GM19455 (cell line): ENCODE measurements around the gene RECK.
"Not testable (repeated sequence)": the region's sequence is repeated elsewhere in the genome, so short reads cannot be mapped to it uniquely, and the experiment has no call there.

Experiments used
- ATAC-seq: cut with Tn5 transposase; IDR thresholded peaks from one replicate; pipeline ENCODE4 v1.9.1; 2021; ENCODE audit not compliant: unreplicated experiment

Gene RECK

GRCh38 chr9:36152741-36153438, 116.2 kb downstream of the RECK start:
- ATAC-seq: no peak

- no peak for ATAC-seq
These were observed 117.0 kb downstream of the RECK start for GRCh38 chr9:36153746-36154145.

GRCh38 chr9:36154331-36154952, 117.7 kb downstream of the RECK start:
- no peak for ATAC-seq

DNA sequence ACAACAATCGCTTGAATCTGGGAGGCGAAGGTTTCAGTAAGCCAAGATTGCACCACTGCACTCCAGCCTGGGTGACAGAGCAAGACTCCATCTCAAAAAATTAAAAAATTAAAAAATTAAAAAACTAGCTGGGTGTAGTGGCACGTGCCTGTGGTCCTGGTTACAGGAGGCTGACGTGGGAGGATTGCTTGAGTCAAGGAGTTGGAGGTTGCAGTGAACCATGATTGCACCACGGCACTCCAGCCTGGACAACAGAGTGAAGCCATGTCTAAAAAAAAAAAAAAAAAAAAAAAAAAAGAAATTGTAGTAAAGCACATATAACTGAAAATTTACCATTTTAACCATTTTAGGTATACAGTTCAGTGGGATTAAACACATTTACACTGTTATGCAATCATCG, 119.4 kb downstream of the RECK start:
- no peak for ATAC-seq

DNA sequence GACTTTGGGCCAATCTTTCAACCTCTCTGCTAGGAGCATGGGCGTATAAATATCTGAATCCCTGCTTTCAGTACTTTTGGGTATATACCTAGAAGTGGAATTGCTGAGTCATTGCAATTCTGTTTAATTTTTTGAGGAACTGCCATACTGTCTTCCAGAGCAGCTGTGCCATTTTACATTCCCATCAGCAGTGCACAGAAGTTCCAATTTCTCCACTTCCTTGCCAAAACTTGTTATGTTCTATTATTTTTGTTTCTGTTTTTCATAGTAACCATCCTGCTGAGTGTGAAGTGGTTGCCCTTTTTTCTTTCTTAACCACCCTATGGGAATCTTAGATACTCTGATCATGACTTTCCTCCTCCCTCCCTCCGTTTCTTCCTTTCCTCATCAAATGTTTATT, 121.4 kb downstream of the RECK start:
- ATAC-seq: no peak

DNA sequence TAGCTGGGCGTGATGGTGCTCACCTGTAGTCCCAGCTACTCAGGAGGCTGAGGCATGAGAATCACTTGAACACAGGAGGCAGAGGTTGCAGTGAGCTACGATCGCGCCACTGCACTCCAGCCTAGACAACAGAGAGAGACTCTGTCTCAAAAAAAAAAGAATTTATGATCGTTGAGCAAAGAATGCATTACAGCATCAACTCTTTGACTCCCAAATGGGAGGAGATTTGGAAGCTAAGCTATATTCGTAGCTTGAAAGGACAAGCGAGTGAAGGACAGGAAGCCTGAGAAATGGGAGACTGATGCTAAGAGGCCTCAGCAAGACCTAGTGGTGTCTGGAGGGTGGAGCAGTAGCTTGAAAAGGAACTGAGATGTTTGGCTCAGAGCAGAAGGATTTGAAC, 122.2 kb downstream of the RECK start:
- no peak for ATAC-seq

DNA sequence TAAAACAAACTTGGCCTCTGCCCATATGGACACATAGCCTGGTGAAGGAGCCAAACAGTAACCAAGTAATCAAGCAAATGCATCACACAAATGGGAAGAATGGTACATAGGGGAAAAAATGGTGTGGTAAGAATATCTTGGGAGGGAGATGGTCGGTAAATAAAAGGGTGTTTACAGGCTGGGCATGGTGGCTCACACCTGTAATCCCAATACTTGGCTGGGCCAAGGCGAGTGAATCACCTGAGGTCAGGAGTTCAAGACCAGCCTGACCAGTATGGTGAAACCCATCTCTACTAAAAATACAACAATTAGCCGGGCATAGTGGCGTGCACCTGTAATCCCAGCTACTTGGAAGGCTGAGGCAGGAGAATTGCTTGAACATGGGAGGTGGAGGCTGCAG, 122.8 kb downstream of the RECK start:
- ATAC-seq: not testable (repeated sequence)

DNA sequence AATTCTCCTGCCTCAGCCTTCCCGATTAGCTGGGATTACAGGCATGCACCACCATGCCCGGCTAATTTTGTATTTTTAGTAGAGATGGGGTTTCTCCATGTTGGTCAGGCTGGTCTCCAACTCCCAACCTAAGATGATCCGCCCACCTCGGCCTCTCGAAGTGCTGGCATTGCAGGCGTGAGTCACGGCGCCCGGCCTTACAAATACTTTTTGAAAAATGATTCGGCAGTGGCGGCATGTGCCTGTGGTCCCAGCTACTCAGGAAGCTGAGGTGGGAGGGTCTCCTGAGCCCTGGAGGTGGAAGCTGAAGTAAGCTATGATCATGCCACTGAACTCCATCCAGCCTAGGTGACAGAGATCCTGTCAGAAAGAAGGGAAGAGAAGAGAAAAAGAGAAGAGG, 123.4 kb downstream of the RECK start:
- not testable (repeated sequence) for ATAC-seq

DNA sequence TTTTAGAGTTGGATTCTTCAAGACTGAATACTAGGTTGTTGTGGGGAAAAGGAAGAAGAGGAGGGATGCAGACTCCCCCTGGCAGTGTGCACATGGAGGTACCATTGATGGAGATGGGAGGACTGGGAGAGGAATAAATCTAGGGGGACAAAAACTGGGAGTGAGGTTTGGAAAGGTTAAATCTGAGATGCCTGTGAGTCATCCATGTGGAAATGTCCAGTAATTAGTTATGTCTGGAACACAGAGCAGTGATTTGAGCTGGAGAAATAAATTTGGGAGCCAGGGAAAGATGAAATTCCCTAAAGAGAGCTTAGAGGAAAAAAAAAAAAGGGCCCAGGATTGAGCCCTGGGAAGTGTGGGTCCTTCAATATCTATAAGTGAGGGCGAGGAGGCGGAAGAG, 124.5 kb downstream of the RECK start:
- no peak for ATAC-seq

GRCh38 chr9:36162211-36162738, 125.6 kb downstream of the RECK start:
- no peak for ATAC-seq

DNA sequence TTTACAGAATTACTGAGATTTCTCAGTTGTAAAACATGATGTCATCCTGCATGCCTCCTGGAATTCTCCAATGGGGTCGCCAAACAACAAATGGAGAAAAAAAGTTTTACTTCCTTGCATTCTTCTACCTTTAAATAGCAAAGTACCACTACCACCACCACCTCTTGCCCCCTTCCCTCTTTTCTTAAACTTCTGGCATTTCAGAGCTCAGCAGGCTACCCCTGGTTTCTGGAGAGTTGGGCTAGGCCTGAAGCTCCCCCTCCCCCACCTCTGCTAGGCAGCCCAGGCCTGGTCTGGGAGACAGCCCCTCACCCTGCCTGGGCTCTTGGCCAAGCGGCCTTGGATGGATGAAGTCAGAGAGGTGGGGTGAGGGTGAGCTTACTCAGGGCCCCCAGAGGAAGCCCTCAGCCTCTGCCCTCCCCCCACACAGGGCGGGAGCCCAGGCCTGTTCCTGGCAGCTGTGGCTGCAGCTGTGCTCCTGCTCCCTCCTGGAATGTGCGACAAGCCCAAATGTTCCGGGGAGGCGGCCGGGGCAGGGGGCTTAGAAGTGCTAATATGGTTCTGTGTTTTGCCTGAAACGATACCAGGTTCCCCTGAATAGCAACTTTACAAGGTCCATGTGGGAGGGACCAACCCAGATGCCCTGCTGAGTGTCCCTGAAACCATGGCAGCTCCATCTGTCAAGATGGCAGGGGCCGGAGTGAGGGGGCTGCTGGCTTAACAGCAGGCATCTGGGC, 126.5 kb downstream of the RECK start:
- ATAC-seq: no peak

GRCh38 chr9:36163786-36164170, 127.1 kb downstream of the RECK start:
- ATAC-seq: no peak

DNA sequence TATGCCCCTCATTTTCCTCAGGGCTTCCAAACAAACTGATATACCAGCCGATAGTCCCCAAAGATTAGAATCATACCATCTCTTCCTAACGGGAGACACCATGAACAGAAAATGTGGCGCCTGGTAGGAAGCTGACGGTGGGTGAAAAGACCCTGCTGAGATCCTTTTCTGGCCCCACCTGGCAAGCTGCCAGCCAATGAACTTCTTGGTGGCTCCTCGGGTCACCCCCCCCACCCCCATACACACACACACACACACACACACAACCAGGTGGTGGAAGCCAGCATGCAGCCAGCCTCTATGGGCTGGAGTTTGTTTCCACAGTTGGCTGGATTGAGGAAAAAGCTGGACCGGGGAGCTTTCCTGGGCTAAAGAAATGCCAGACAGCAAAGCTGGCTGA, 127.7 kb downstream of the RECK start:
- ATAC-seq: no peak

GRCh38 chr9:36164989-36165388, 128.3 kb downstream of the RECK start:
- ATAC-seq: no peak

- ATAC-seq: no peak
These were observed 129.1 kb downstream of the RECK start for GRCh38 chr9:36165826-36166167.

DNA sequence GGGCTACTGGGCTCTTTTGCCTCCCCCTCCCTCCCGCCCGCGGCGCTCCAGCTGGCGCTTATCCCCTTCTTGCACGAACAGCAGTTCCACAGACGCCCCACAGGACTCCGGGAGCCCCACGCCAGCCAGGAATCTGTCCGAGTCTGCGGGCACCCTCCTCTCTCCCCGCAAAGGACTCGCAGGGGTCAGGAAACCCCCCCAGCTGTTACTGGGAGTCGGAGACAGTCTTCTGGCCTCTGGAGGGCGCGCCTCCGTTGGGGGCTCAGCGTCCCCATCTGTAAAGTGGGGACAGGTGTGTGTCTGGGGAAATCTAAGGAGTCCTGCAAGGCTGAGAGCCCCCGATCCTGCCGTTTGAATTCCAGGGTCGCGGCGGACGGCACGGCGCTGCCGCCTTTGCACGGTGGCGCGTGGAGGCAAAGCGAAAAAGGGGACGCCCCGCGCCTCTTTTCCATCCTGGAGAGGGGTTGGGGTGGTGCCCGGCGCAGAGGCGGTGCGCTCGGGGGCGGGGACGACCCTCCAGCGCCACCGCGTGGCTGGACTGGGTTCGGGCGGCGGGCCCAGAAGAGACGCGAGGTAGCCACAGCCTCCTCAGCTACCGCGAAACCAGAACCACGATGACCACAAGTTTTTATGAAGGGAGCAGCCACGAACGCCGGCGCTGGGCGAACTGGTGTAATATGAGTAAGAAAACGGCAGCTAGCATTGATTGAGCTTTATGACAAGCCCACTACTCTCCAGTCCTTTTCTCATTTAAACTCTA, 129.6 kb downstream of the RECK start:
- ATAC-seq: peak; percentile 80

GRCh38 chr9:36169166-36169565, 132.5 kb downstream of the RECK start, which contains the start of gene CCIN:
TSS of gene CCIN (plus strand) at chr9:36169388. CDS start at chr9:36169503, 115 bp downstream.
- ATAC-seq: no peak

- ATAC-seq: no peak
These were observed 133.0 kb downstream of the RECK start for GRCh38 chr9:36169708-36170107.

DNA sequence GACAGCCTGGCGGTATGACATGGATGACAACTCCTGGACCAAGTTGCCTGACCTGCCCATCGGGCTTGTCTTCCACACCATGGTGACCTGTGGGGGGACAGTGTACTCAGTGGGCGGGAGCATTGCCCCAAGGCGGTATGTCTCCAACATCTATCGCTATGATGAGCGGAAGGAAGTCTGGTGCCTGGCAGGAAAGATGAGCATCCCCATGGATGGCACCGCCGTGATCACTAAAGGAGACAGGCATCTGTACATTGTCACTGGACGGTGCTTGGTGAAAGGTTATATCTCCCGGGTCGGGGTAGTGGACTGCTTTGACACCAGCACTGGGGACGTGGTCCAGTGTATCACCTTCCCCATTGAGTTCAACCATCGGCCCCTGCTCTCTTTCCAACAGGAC, 133.8 kb downstream of the RECK start:
- ATAC-seq: no peak

DNA sequence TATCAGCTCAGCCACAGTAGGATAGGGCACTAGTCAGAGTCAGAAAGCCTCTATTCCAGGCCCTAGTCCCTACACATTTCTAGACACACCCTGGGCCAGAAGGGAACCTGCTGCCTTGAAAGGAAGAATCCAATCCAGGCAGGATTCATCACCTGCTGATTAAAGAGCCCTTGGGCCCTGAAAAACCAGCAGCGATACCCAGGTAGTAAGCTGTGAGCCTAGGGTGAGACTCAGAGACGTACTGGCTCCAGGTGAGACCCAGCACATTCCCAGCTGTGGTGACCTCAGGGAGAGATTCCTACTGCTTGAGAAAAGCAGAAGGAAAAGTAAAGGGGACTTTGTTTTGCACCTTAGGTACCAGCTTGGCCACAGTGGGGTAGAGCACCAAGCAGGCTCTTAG, 137.1 kb downstream of the RECK start:
- no peak for ATAC-seq
